Naive thymus-derived CD4-positive, alpha-beta T cell (primary cell): ENCODE results near the gene DCAF8L2. TPM values are rescaled to one million over a fixed set of nuclear protein-coding genes. Genes with fewer than 3 reads are reported as not detected.
"Not testable (repeated sequence)": the region's sequence is repeated elsewhere in the genome, so short reads cannot be mapped to it uniquely, and the experiment has no call there.

Experiments used
- ATAC-seq: fragments of 150-1000 bp; cut with Tn5 transposase; 2 replicates; pipeline ENCODE4 v1.10.0; 2021; ENCODE audit warnings: mild to moderate bottlenecking, moderate library complexity
- CTCF ChIA-PET: fragments of 350-600 bp; sonication (Branson Sonifier 250); formaldehyde crosslinking; loops from one replicate; lab custom pipeline; 2021; ENCODE audit warnings: antibody characterized with exemption; lab: Charles Lee
- POLR2A ChIA-PET: fragments of 350-600 bp; sonication (Branson Sonifier 250); formaldehyde crosslinking; loops from one replicate; lab custom pipeline; 2021; ENCODE audit warnings: antibody characterized with exemption, inconsistent platforms; lab: Charles Lee
- DNase-seq, 9 donors: peaks; one replicate each; pipeline versions ENCODE4 v3.0.0 to v3.0.0-alpha.2; 2020 to 2022; ENCODE audit warnings: mixed read lengths in 1 of 9
- H3K27ac ChIP-seq: one replicate; pipeline ENCODE4 v1.7.0; 2013; ENCODE audit warnings: mild to moderate bottlenecking, low read depth, low read length, moderate library complexity
- H3K27me3 ChIP-seq, 2 donors: one replicate each; pipeline ENCODE4 v1.7.0; 2013; ENCODE audit warnings: low read length in 2 of 2, mild to moderate bottlenecking in 2 of 2, moderate library complexity in 2 of 2; ENCODE audit not compliant: control insufficient read depth in 2 of 2, insufficient read depth in 2 of 2
- H3K36me3 ChIP-seq, 3 experiments: 1 replicate in 2 of 3; 2 replicates in 1 of 3; pipeline ENCODE4 v1.7.0; 2013; ENCODE audit warnings: low read length in 3 of 3, mild to moderate bottlenecking in 3 of 3, moderate library complexity in 1 of 3; ENCODE audit not compliant: insufficient read depth in 3 of 3, control insufficient read depth in 2 of 3
- H3K4me1 ChIP-seq, 2 donors: one replicate each; pipeline ENCODE4 v1.7.0; 2013; ENCODE audit warnings: low read length in 2 of 2, mild to moderate bottlenecking in 2 of 2, moderate library complexity in 1 of 2; ENCODE audit not compliant: control insufficient read depth in 2 of 2, insufficient read depth in 2 of 2
- H3K4me3 ChIP-seq: 2 replicates; pipeline ENCODE4 v1.7.0; 2013; ENCODE audit warnings: mild to moderate bottlenecking, low read length
- H3K9me3 ChIP-seq, 3 experiments: 1 replicate in 2 of 3; 2 replicates in 1 of 3; pipeline ENCODE4 v1.7.0; 2013; ENCODE audit warnings: low read length in 3 of 3; ENCODE audit not compliant: control insufficient read depth in 2 of 3
- H3K27ac Mint-ChIP-seq, 9 donors: one replicate each; pipeline ENCODE4 v1.8.0; 2020 to 2022; ENCODE audit warnings: mixed read lengths in 9 of 9, mild to moderate bottlenecking in 8 of 9, moderate library complexity in 5 of 9, inconsistent platforms in 2 of 9
- H3K27me3 Mint-ChIP-seq, 5 donors: one replicate each; pipeline ENCODE4 v1.8.0; 2021 to 2022; ENCODE audit warnings: mixed read lengths in 5 of 5, mild to moderate bottlenecking in 1 of 5
- H3K36me3 Mint-ChIP-seq, 5 donors: one replicate each; pipeline ENCODE4 v1.8.0; 2020 to 2022; ENCODE audit warnings: mixed read lengths in 5 of 5, mild to moderate bottlenecking in 3 of 5, inconsistent platforms in 1 of 5
- H3K4me1 Mint-ChIP-seq, 7 donors: one replicate each; pipeline ENCODE4 v1.8.0; 2020 to 2022; ENCODE audit warnings: mixed read lengths in 7 of 7, mild to moderate bottlenecking in 3 of 7, inconsistent platforms in 1 of 7
- H3K4me3 Mint-ChIP-seq, 10 donors: one replicate each; pipeline ENCODE4 v1.8.0; 2020 to 2022; ENCODE audit warnings: mild to moderate bottlenecking in 10 of 10, mixed read lengths in 10 of 10, moderate library complexity in 6 of 10, inconsistent platforms in 2 of 10
- H3K9me3 Mint-ChIP-seq, 11 donors: one replicate each; pipeline ENCODE4 v1.8.0; 2020 to 2022; ENCODE audit warnings: mixed read lengths in 11 of 11, mild to moderate bottlenecking in 4 of 11, inconsistent platforms in 1 of 11, moderate library complexity in 1 of 11
- intact Hi-C, 2 donors: fragments of 100-400 bp; cut with micrococcal nuclease; formaldehyde crosslinking; loops; one replicate each; pipeline ENCODE4 v1.15.1; 2023
- polyA plus RNA-seq, 2 donors: library from polyadenylated mRNA; unstranded; fragments of 300-500 nt; fragmentation: Illumina TruSeq; gene quantifications; one replicate each; pipeline ENCODE4 v1.2.3, GENCODE V29; 2021
- total RNA-seq, 6 experiments: library from RNA in 5 of 6; stranded (reverse) in 5 of 6; gene quantifications; 1 replicate in 5 of 6; 2 replicates in 1 of 6; pipeline ENCODE4 v1.2.3 and lab custom pipeline; 2021 to 2026

The DCAF8L2 gene
- total and polyA plus RNA-seq, 7 experiments from 2014 or later: not detected

- POLR2A ChIA-PET, H3K27me3 Mint-ChIP-seq, ATAC-seq, H3K27me3 ChIP-seq, H3K9me3 Mint-ChIP-seq, H3K36me3 Mint-ChIP-seq, H3K27ac ChIP-seq, H3K36me3 ChIP-seq, intact Hi-C loops, H3K4me1 Mint-ChIP-seq, H3K27ac Mint-ChIP-seq, H3K9me3 ChIP-seq, H3K4me3 Mint-ChIP-seq, H3K4me3 ChIP-seq, CTCF ChIA-PET, H3K4me1 ChIP-seq, DNase-seq: not testable (repeated sequence)
Observed at GRCh38 chrX:27743521-27743920, 153.4 kb downstream of the DCAF8L2 start.

GRCh38 chrX:27746516-27746915, 156.4 kb downstream of the DCAF8L2 start:
- H3K36me3 ChIP-seq: no peaks in the 10 kb centered on the region
- ChIA-PET POLR2A (no interaction called here), CTCF (interaction anchor here (0.6 kb wide), 1 partner anchor 1343 kb away, joined by 3 read pairs; no protein-coding TSS in a partner anchor)
- H3K9me3 ChIP-seq: no peaks in the 10 kb centered on the region
- intact Hi-C loops: no loop called here
- no peak overlapping the region for H3K27ac ChIP-seq
- H3K4me1 ChIP-seq: no peaks in the 10 kb centered on the region
- no peaks in the 10 kb centered on the region for H3K27me3 ChIP-seq
- H3K27me3 Mint-ChIP-seq: no peaks in the 10 kb centered on the region
- no peak for ATAC-seq
- no peak overlapping the region for H3K4me3 ChIP-seq
- no peaks in the 10 kb centered on the region for H3K36me3 Mint-ChIP-seq
- H3K27ac Mint-ChIP-seq: no peak overlapping the region
- peaks cover 0 to 5% (median 0%) of the 10 kb centered on the region in 11 donors for H3K9me3 Mint-ChIP-seq
- no peak for DNase-seq
- H3K4me1 Mint-ChIP-seq: no peaks in the 10 kb centered on the region
- no peak overlapping the region for H3K4me3 Mint-ChIP-seq

GRCh38 chrX:27750298-27750697, 160.2 kb downstream of the DCAF8L2 start:
- DNase-seq, H3K4me1 ChIP-seq, CTCF ChIA-PET, H3K27me3 ChIP-seq, H3K9me3 Mint-ChIP-seq, H3K4me3 ChIP-seq, intact Hi-C loops, H3K36me3 ChIP-seq, H3K4me1 Mint-ChIP-seq, H3K36me3 Mint-ChIP-seq, H3K27ac Mint-ChIP-seq, H3K27ac ChIP-seq, H3K27me3 Mint-ChIP-seq, ATAC-seq, POLR2A ChIA-PET, H3K9me3 ChIP-seq, H3K4me3 Mint-ChIP-seq: not testable (repeated sequence)

- Histone ChIP-seq H3K27me3 (no peaks in the 10 kb centered on the region), H3K4me3 (no peak overlapping the region), H3K36me3 (no peaks in the 10 kb centered on the region), H3K4me1 (no peaks in the 10 kb centered on the region), H3K9me3 (no peaks in the 10 kb centered on the region), H3K27ac (no peak overlapping the region)
- no peak overlapping the region for H3K27ac Mint-ChIP-seq
- no peak for DNase-seq
- no peak overlapping the region for H3K4me3 Mint-ChIP-seq
- no peak for ATAC-seq
- H3K4me1 Mint-ChIP-seq: peaks cover 0 to 1% (median 0%) of the 10 kb centered on the region in 7 donors
- peaks cover 0 to 16% (median 4%) of the 10 kb centered on the region in 11 donors for H3K9me3 Mint-ChIP-seq
- intact Hi-C loops: no loop called here
- H3K27me3 Mint-ChIP-seq: no peaks in the 10 kb centered on the region
- no peaks in the 10 kb centered on the region for H3K36me3 Mint-ChIP-seq
- POLR2A ChIA-PET: no interaction called here
- CTCF ChIA-PET: no interaction called here
Observed at GRCh38 chrX:27751976-27752375, 161.8 kb downstream of the DCAF8L2 start.

- Histone ChIP-seq H3K4me1 (no peaks in the 10 kb centered on the region), H3K36me3 (no peaks in the 10 kb centered on the region), H3K27ac (no peak overlapping the region), H3K9me3 (no peaks in the 10 kb centered on the region), H3K4me3 (no peak overlapping the region), H3K27me3 (no peaks in the 10 kb centered on the region)
- no peaks in the 10 kb centered on the region for H3K27me3 Mint-ChIP-seq
- no peak overlapping the region for H3K4me3 Mint-ChIP-seq
- DNase-seq: no peak
- POLR2A ChIA-PET: no interaction called here
- H3K27ac Mint-ChIP-seq: no peak overlapping the region
- H3K36me3 Mint-ChIP-seq: no peaks in the 10 kb centered on the region
- intact Hi-C loops: no loop called here
- no peaks in the 10 kb centered on the region for H3K4me1 Mint-ChIP-seq
- ATAC-seq: no peak
- peaks cover 0 to 6% (median 0%) of the 10 kb centered on the region in 11 donors for H3K9me3 Mint-ChIP-seq
- CTCF ChIA-PET: no interaction called here
Observed at GRCh38 chrX:27765718-27766117, 175.6 kb downstream of the DCAF8L2 start.

- intact Hi-C loops: no loop called here
- Mint-ChIP-seq H3K36me3 (no peaks in the 10 kb centered on the region), H3K4me3 (no peak overlapping the region), H3K4me1 (no peaks in the 10 kb centered on the region), H3K27me3 (no peaks in the 10 kb centered on the region), H3K9me3 (peaks cover 0 to 6% (median 0%) of the 10 kb centered on the region in 11 donors), H3K27ac (no peak overlapping the region)
- CTCF ChIA-PET: no interaction called here
- Histone ChIP-seq H3K27ac (no peak overlapping the region), H3K36me3 (no peaks in the 10 kb centered on the region), H3K9me3 (no peaks in the 10 kb centered on the region), H3K27me3 (no peaks in the 10 kb centered on the region), H3K4me3 (no peak overlapping the region), H3K4me1 (no peaks in the 10 kb centered on the region)
- ATAC-seq (no peak), DNase-seq (no peak)
- POLR2A ChIA-PET: no interaction called here
Observed at GRCh38 chrX:27767387-27767786, 177.2 kb downstream of the DCAF8L2 start.

GRCh38 chrX:27775984-27776383, 185.8 kb downstream of the DCAF8L2 start:
- Mint-ChIP-seq H3K27ac (no peak overlapping the region), H3K4me1 (no peaks in the 10 kb centered on the region), H3K9me3 (peaks cover 0 to 3% (median 0%) of the 10 kb centered on the region in 11 donors), H3K27me3 (no peaks in the 10 kb centered on the region), H3K4me3 (no peak overlapping the region), H3K36me3 (no peaks in the 10 kb centered on the region)
- intact Hi-C loops: no loop called here
- CTCF ChIA-PET: no interaction called here
- ATAC-seq (no peak), DNase-seq (no peak)
- Histone ChIP-seq H3K9me3 (no peaks in the 10 kb centered on the region), H3K4me1 (no peaks in the 10 kb centered on the region), H3K27ac (no peak overlapping the region), H3K4me3 (no peak overlapping the region), H3K27me3 (no peaks in the 10 kb centered on the region), H3K36me3 (no peaks in the 10 kb centered on the region)
- POLR2A ChIA-PET: no interaction called here
